Progenitor cell of endocrine pancreas (in vitro differentiated cells): ENCODE measurements around the gene DOCK4. TPM values are rescaled to one million over a fixed set of nuclear protein-coding genes. Genes with fewer than 3 reads are reported as not detected.
A peak's percentile ranks its signal among the peaks of the same experiment; 100 is the strongest.

Experiments used
- DNase-seq: peaks from one replicate; pipeline ENCODE4 v3.0.0; 2021; ENCODE audit warnings: low spot score; ENCODE audit not compliant: unreplicated experiment
- H3K27ac Mint-ChIP-seq: 2 replicates; pipeline ENCODE4 v1.8.0; 2021; ENCODE audit warnings: mild to moderate bottlenecking, moderate library complexity, mixed read lengths
- H3K27me3 Mint-ChIP-seq: 2 replicates; pipeline ENCODE4 v1.8.0; 2021; ENCODE audit warnings: mixed read lengths
- H3K36me3 Mint-ChIP-seq: 2 replicates; pipeline ENCODE4 v1.8.0; 2022; ENCODE audit warnings: mixed read lengths; ENCODE audit not compliant: insufficient read depth
- H3K4me1 Mint-ChIP-seq: 2 replicates; pipeline ENCODE4 v1.8.0; 2021; ENCODE audit warnings: low read depth, mixed read lengths
- H3K4me3 Mint-ChIP-seq: 2 replicates; pipeline ENCODE4 v1.8.0; 2021; ENCODE audit warnings: low read depth, mild to moderate bottlenecking, moderate library complexity, mixed read lengths
- H3K9me3 Mint-ChIP-seq: 2 replicates; pipeline ENCODE4 v1.8.0; 2021; ENCODE audit warnings: low read depth, mixed read lengths
- CTCF ChIP-seq: fragments of 200-600 bp; sonication (generic); IDR thresholded peaks from one replicate; pipeline ENCODE4 v1.5.0; 2021; ENCODE audit warnings: antibody characterized with exemption, mild to moderate bottlenecking; ENCODE audit not compliant: unreplicated experiment
- total RNA-seq: library from RNA; stranded (reverse); gene quantifications from 2 replicates; pipeline ENCODE4 v1.2.1, GENCODE V29; 2021

DOCK4 gene
- total RNA-seq, 1 donor from 2014 or later = 28.8 TPM

GRCh38 chr7:112207765-112208164 lies 1.6 kb upstream of the DOCK4 start:
- no peaks in the 10 kb centered on the region for H3K9me3 Mint-ChIP-seq
- peak overlapping the region; percentile 96 for H3K27ac Mint-ChIP-seq
- no peaks in the 10 kb centered on the region for H3K36me3 Mint-ChIP-seq
- H3K27me3 Mint-ChIP-seq = no peaks in the 10 kb centered on the region
- no peak for TF ChIP-seq CTCF
- H3K4me1 Mint-ChIP-seq = peaks cover 32% of the 10 kb centered on the region
- peak overlapping the region; percentile 99 for H3K4me3 Mint-ChIP-seq
- no peak for DNase-seq

GRCh38 chr7:112206991-112207592 lies 893 bp upstream of the DOCK4 start:
- no peak for DNase-seq
- H3K27ac Mint-ChIP-seq = peak overlapping the region; percentile 96
- no peaks in the 10 kb centered on the region for H3K36me3 Mint-ChIP-seq
- no peaks in the 10 kb centered on the region for H3K27me3 Mint-ChIP-seq
- peak overlapping the region; percentile 99 for H3K4me3 Mint-ChIP-seq
- H3K4me1 Mint-ChIP-seq = peaks cover 33% of the 10 kb centered on the region
- no peaks in the 10 kb centered on the region for H3K9me3 Mint-ChIP-seq
- no peak for TF ChIP-seq CTCF

- Mint-ChIP-seq H3K4me1 (peaks cover 25% of the 10 kb centered on the region), H3K27ac (peak overlapping the region; percentile 98), H3K9me3 (no peaks in the 10 kb centered on the region), H3K27me3 (no peaks in the 10 kb centered on the region), H3K36me3 (no peaks in the 10 kb centered on the region), H3K4me3 (peak overlapping the region; percentile 99)
- TF ChIP-seq CTCF = no peak
- DNase-seq = peak; percentile 46
Observed at GRCh38 chr7:112205343-112206237, 609 bp downstream of the DOCK4 start.

- no peak for DNase-seq
- Mint-ChIP-seq H3K27me3 (no peaks in the 10 kb centered on the region), H3K9me3 (no peaks in the 10 kb centered on the region), H3K4me1 (peaks cover 25% of the 10 kb centered on the region), H3K27ac (peak overlapping the region; percentile 98), H3K4me3 (peak overlapping the region; percentile 99), H3K36me3 (no peaks in the 10 kb centered on the region)
- no peak for TF ChIP-seq CTCF
Observed at GRCh38 chr7:112204499-112205342, 1.5 kb downstream of the DOCK4 start.

GRCh38 chr7:112203365-112203739 lies 2.8 kb downstream of the DOCK4 start:
- H3K4me1 Mint-ChIP-seq = peaks cover 26% of the 10 kb centered on the region
- no peaks in the 10 kb centered on the region for H3K36me3 Mint-ChIP-seq
- no peak for TF ChIP-seq CTCF
- no peaks in the 10 kb centered on the region for H3K9me3 Mint-ChIP-seq
- H3K4me3 Mint-ChIP-seq = peak overlapping the region; percentile 99
- H3K27ac Mint-ChIP-seq = no peak overlapping the region
- H3K27me3 Mint-ChIP-seq = no peaks in the 10 kb centered on the region
- DNase-seq = no peak
